HUES48 (cell line): ENCODE measurements around the gene VIT.

Experiments
- H3K27ac ChIP-seq: one replicate; pipeline ENCODE4 v1.7.0; 2013; ENCODE audit warnings: low read depth, low read length, inconsistent platforms
- H3K27me3 ChIP-seq: 2 replicates; pipeline ENCODE4 v1.6.1; 2013; ENCODE audit warnings: mild to moderate bottlenecking, low read length; ENCODE audit not compliant: control insufficient read depth, insufficient read depth
- H3K36me3 ChIP-seq: 2 replicates; pipeline ENCODE4 v1.6.1; 2013; ENCODE audit warnings: low read length; ENCODE audit not compliant: control insufficient read depth, insufficient read depth
- H3K4me1 ChIP-seq: 2 replicates; pipeline ENCODE4 v1.6.1; 2013; ENCODE audit warnings: mild to moderate bottlenecking, low read length; ENCODE audit not compliant: control insufficient read depth, insufficient read depth
- H3K4me3 ChIP-seq: 2 replicates; pipeline ENCODE4 v1.5.1; 2013; ENCODE audit warnings: mild to moderate bottlenecking, low read depth, low read length
- H3K9ac ChIP-seq: 2 replicates; pipeline ENCODE4 v1.6.1; 2013; ENCODE audit warnings: mild to moderate bottlenecking, low read depth, low read length, moderate library complexity
- H3K9me3 ChIP-seq: 2 replicates; pipeline ENCODE4 v1.6.1; 2013; ENCODE audit warnings: low read length; ENCODE audit not compliant: control insufficient read depth, insufficient read depth

Gene VIT

DNA sequence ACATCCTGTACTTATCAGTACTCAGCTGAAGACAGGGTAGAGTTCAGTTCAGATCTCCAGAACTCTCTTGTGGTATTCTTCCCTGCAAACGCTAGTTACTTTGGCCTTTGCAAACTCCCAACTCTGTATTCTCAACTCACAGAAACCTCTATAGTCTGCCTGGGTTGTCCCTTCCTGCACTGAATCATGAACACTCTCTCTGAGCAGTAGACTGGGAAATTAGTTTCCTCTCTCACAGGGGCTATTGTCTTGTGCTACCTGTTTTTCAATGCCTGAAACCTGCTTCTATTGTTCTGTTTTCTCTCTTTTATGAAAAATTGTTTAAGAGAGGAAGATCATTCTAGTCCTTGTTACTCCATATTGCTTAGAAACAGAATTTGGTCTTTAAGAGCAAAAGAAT, 134.7 kb downstream of the VIT start:
- Histone ChIP-seq H3K36me3 (no peaks in the 10 kb centered on the region), H3K9me3 (no peaks in the 10 kb centered on the region), H3K9ac (no peak overlapping the region), H3K27me3 (no peaks in the 10 kb centered on the region), H3K4me1 (peaks cover 19% of the 10 kb centered on the region), H3K27ac (no peak overlapping the region), H3K4me3 (no peak overlapping the region)

DNA sequence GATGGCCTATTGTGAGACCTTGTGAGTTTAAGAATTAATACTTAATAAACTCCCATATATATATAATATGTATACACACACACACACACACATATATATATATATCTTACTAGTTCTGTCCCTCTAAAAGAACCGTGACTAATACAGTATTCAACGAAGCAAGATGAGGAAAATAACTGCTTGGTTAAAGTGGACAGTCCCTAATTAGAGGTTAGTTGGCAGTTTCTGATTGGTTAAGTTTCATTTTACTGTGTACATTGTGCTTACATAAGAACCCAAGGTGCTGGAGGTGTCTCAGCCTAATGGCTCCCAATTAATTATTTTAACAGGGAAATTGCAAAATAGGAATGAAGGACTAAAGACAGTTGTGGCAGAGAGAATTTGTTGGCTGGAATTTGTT, 137.7 kb downstream of the VIT start:
- no peaks in the 10 kb centered on the region for H3K27me3 ChIP-seq

DNA sequence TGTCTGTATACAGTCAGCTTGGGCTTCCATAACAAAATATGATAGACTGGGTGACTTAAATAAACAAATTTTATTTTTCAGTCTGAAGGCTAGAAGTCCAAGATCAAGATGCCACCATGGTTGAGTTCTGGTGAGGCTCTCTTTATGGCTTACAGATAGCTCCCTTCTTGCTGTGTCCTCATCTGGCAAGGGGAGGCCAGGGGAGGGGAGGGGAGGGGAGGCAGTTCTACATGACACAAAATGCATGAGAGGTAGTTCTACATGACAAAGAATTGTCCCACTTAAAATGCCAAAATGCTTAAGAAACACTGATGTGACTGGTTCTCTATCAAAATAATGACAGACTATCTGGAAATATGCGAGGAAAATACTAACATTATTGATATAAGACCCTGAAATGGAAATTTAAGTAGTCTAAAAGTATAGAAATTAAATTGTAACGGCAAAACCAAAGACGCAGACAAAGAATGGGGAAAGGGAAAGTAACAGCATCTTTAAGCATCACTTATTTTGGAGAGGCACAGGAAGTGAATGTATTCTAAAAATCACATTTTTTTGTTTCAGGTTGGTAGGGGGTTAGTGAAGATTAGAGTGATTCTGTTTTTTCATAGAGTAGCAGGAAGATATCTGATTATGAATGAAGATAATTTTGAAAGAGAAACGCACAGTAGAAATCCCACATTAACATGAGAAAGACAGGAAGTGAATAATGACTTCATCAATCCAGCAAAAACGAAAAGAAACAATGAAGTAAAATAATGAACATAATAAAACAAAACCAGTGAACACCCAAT, 138.4 kb downstream of the VIT start:
- peak overlapping the region; percentile 86 for H3K27ac ChIP-seq
- no peaks in the 10 kb centered on the region for H3K36me3 ChIP-seq
- peaks cover 19% of the 10 kb centered on the region for H3K4me1 ChIP-seq
- peak overlapping the region; percentile 6; the same call in 1 of the 2 replicates for H3K4me3 ChIP-seq
- H3K9me3 ChIP-seq: no peaks in the 10 kb centered on the region
- no peaks in the 10 kb centered on the region for H3K27me3 ChIP-seq
- peak overlapping the region; percentile 22 for H3K9ac ChIP-seq

More for the DNA sequence above, 137.7 kb downstream of the VIT start:
- Histone ChIP-seq H3K36me3 (no peaks in the 10 kb centered on the region), H3K9ac (no peak overlapping the region), H3K4me3 (no peak overlapping the region), H3K27ac (peak overlapping the region; percentile 86), H3K9me3 (no peaks in the 10 kb centered on the region), H3K4me1 (peaks cover 19% of the 10 kb centered on the region)

DNA sequence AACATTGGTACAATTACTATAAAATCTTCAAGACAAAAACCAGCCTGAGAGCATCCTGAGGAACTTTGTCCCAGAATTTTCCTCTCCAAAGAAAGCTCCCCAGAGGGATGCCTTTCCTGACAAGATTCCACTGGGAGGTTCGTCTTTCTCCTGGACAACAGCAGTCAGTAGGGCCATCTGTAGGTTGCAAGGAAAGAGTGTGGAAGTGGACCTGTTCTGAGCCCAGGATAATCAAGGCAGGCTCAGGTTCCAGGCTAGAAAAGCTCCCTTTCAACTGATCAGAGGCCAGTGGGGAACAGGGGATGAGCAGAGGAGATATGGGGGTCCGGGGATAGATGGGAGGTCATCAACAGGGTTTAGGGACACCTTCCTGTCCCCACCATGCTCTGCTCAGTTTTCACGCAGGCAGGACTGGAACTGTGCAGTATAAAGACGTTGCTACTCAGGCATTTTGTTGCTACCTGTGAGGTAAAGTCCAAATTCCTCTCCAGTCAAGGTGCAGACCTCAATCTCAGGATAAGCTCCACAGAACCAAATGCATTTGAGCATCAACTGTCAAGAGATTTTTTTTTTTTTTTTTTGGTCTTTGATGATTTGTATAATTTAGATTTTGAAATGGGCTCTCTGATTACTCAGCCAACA, 143.6 kb downstream of the VIT start:
- Histone ChIP-seq H3K36me3 (no peaks in the 10 kb centered on the region), H3K4me3 (no peak overlapping the region), H3K9me3 (no peaks in the 10 kb centered on the region), H3K4me1 (peaks cover 29% of the 10 kb centered on the region), H3K9ac (no peak overlapping the region), H3K27ac (no peak overlapping the region), H3K27me3 (no peaks in the 10 kb centered on the region)

DNA sequence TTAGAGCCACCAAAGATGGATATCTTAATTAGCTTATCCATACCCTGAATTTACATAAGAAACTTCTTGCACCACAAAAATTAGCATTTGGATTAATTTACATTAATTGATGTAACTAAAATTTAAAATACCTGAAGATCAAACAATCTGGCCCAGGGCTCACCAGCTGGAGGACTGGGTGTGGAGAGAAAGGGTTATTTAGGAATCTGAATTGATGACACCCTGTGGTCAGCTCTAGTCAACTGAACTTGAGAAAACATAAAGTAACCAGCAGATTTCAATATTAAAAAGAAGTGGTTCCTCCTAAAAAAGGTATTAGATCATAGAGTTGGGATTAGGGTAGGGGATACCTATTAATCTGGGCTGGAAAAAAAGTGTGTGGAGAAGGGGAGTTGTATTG, 147.3 kb downstream of the VIT start:
- Histone ChIP-seq H3K9ac (no peak overlapping the region), H3K4me1 (peaks cover 19% of the 10 kb centered on the region), H3K27ac (peak overlapping the region; percentile 56), H3K27me3 (no peaks in the 10 kb centered on the region), H3K9me3 (no peaks in the 10 kb centered on the region), H3K36me3 (peaks cover 12% of the 10 kb centered on the region), H3K4me3 (no peak overlapping the region)

DNA sequence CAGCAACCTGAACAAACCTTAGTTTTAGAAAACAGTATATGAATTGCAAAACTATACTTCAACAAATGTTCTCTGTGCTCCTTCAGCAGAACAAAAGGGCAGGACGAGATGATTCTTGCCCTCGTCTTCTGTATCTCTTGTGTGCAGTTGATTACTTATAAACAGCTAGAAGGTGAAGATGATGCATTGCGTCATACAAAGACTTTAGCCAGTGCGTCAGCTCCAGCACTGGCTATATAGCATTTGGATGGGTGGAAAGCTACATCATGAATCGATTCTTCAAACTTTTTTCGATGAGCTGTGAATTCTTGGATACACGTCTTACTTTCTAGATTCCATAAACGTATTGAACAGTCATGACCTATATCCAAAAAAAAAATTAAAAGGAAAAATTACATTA, 152.8 kb downstream of the VIT start:
- H3K27ac ChIP-seq: no peak overlapping the region
- no peak overlapping the region for H3K4me3 ChIP-seq
- H3K4me1 ChIP-seq: peaks cover 6% of the 10 kb centered on the region; the same call in 1 of the 2 replicates
- no peaks in the 10 kb centered on the region for H3K9me3 ChIP-seq
- H3K36me3 ChIP-seq: peaks cover 39% of the 10 kb centered on the region
- no peak overlapping the region for H3K9ac ChIP-seq
- H3K27me3 ChIP-seq: no peaks in the 10 kb centered on the region

DNA sequence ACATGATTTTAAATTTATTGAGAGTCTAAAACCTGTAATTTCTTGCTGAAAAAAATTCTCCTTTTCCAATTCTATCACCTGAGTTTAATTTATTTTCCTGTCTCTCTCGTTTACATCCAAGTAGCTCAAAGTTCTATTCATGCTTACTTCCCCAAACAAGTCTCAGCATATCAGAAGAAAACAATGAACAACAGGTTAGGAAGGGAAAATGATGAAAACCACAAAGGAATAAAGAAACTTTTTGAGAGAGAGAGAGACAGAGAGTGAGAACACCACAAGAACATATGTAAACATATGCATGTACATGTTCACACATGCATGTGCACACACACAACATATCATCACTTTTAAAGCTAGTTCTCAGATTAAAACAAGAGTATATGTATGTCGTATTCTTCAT, 157.7 kb downstream of the VIT start:
- H3K4me3 ChIP-seq: no peak overlapping the region
- no peaks in the 10 kb centered on the region for H3K9me3 ChIP-seq
- H3K27ac ChIP-seq: no peak overlapping the region
- H3K27me3 ChIP-seq: no peaks in the 10 kb centered on the region
- H3K36me3 ChIP-seq: peaks cover 61% of the 10 kb centered on the region
- H3K9ac ChIP-seq: no peak overlapping the region
- peaks cover 13% of the 10 kb centered on the region for H3K4me1 ChIP-seq

DNA sequence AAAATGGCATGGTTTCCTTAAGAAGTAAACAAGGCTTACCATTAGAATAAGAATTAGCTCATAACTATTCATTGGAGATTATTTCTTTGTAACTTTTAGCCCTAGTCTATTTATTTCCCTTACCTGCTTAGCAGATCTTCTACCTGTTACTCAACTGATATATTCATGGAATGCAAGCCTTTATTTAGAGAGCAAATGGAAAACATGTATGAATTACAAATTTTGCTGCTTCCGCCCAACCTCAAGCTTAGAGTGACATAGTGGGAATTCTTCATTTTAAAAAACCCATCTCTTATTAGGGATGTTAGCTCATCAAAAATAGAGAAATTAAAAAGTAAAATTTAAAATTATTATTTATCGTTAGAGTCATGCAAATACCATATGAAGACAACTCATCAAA, 158.9 kb downstream of the VIT start:
- H3K4me1 ChIP-seq: peaks cover 13% of the 10 kb centered on the region
- no peaks in the 10 kb centered on the region for H3K9me3 ChIP-seq
- H3K9ac ChIP-seq: no peak overlapping the region
- H3K4me3 ChIP-seq: no peak overlapping the region
- H3K27me3 ChIP-seq: no peaks in the 10 kb centered on the region
- peak overlapping the region; percentile 24 for H3K27ac ChIP-seq
- H3K36me3 ChIP-seq: peaks cover 59% of the 10 kb centered on the region

DNA sequence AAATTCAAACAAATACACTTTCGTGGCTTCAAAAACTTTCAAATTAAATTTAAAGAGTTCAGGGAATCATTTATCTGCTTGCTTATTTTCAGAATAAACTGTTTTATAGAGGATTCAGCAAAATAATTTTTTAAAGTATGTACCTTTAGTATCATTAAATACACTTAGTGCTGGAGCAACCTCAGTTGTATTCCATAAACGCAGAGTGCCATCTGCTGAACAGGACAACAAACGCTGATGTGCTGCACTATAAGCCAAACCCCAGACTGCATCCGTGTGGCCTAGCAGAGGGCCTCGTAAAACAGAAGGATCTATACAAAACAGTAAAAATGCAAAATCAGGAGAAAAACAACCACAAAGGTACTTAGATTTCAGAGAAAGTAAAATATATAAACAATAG, 161.2 kb downstream of the VIT start:
- Histone ChIP-seq H3K9ac (no peak overlapping the region), H3K36me3 (peaks cover 61% of the 10 kb centered on the region), H3K4me1 (peaks cover 13% of the 10 kb centered on the region)

DNA sequence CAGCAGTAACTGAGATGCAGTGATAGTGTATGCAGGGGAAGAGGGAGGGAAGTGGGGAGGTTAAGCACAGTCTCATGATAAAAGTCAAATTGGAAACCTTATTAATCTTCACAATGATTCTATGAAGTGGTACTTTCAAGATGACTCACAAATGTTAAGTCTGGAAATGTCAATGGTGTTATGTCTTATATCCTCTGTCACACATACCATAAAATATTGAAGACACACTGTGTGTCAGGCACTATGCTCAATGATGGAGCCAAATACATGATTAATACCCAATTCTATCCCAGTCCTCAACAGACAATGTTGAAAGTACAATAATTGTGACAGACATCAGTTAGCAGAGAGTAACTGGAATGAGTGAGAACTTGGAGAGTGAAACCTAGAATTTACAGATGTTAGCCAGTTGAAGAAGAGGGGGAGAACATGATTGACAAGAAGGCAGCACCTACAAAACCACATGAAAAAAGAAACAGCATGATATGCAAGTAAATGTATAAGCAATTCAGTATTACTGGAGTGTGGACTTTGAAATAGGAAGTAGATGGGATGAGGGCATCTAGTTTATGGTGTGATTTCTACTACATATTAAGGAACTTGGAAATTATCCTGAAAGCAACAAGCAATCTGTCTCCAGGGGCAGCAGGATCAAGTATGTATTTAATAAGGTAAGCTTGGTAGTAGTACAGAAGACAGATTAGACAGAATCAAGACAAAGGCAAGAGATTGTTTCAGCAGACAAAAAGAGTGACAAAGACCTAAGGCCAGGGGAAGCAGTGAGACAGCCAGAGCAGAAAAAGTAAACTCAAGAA, 162.3 kb downstream of the VIT start:
- H3K27ac ChIP-seq: no peak overlapping the region
- H3K4me1 ChIP-seq: peaks cover 13% of the 10 kb centered on the region
- H3K9me3 ChIP-seq: no peaks in the 10 kb centered on the region
- H3K9ac ChIP-seq: no peak overlapping the region
- H3K27me3 ChIP-seq: no peaks in the 10 kb centered on the region
- H3K4me3 ChIP-seq: no peak overlapping the region
- peaks cover 56% of the 10 kb centered on the region for H3K36me3 ChIP-seq

More for the DNA sequence above, 161.2 kb downstream of the VIT start:
- Histone ChIP-seq H3K27me3 (no peaks in the 10 kb centered on the region), H3K9me3 (no peaks in the 10 kb centered on the region), H3K4me3 (no peak overlapping the region), H3K27ac (no peak overlapping the region)

DNA sequence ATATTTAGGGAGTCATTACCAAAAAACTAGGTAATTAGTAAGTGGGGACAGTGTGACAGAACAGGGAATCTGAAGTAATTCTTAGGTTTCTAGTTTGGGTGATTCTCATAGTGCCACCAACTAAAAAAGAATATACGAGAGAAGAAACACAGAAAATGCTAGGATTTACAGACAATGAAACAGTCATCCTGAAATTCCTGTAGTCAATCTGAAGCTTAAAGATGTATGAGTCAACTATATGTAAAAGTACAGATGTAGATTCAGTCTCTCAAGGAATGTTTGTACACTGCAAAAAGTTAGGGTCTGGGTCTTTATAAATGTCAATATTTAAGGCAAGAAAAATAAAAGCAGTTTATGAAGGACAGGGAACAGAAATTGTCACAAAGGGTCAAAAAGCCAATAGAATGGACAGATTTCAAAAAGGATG, 162.9 kb downstream of the VIT start:
- peaks cover 13% of the 10 kb centered on the region for H3K4me1 ChIP-seq
- H3K36me3 ChIP-seq: peaks cover 53% of the 10 kb centered on the region
- no peak overlapping the region for H3K9ac ChIP-seq
- H3K27ac ChIP-seq: no peak overlapping the region
- H3K4me3 ChIP-seq: no peak overlapping the region
- H3K27me3 ChIP-seq: no peaks in the 10 kb centered on the region
- H3K9me3 ChIP-seq: no peaks in the 10 kb centered on the region
